DND-41 (cell line): Measurements from ENCODE around the gene MROH2A.

Experiments used
- ATAC-seq: fragments of 200-7000 bp; cut with Tn5 transposase; 3 replicates; pipeline ENCODE4 v1.9.1; 2021; ENCODE audit warnings: low read depth; ENCODE audit not compliant: insufficient read depth
- DNase-seq: peaks from one replicate; pipeline ENCODE4 v3.0.0-alpha.2; 2020
- H2AFZ ChIP-seq: 2 replicates; pipeline ENCODE4 v1.6.0; 2012; ENCODE audit warnings: low read depth, low read length
- H3K27ac ChIP-seq: 2 replicates; pipeline ENCODE4 v1.5.1; 2012; ENCODE audit warnings: low read length, inconsistent platforms
- H3K27me3 ChIP-seq: fragments of 200-600 bp; sonication (generic); 2 replicates; pipeline ENCODE4 v1.6.0; 2012; ENCODE audit warnings: low read length, mild to moderate bottlenecking, inconsistent platforms; ENCODE audit not compliant: insufficient read depth, poor library complexity
- H3K36me3 ChIP-seq: 2 replicates; pipeline ENCODE4 v1.5.1; 2012; ENCODE audit warnings: low read length, inconsistent platforms; ENCODE audit not compliant: insufficient read depth
- H3K4me1 ChIP-seq: 2 replicates; pipeline ENCODE4 v1.5.1; 2012; ENCODE audit warnings: mild to moderate bottlenecking, low read length; ENCODE audit not compliant: insufficient read depth
- H3K4me2 ChIP-seq: 2 replicates; pipeline ENCODE4 v1.6.0; 2012; ENCODE audit warnings: mild to moderate bottlenecking, moderate library complexity, low read length, inconsistent platforms; ENCODE audit not compliant: insufficient read depth
- H3K4me3 ChIP-seq, 2 experiments: fragments of 200-600 bp in 1 of 2; shearing (Covaris generic) in 1 of 2; 2 replicates each; pipeline ENCODE4 v1.5.1; 2012 to 2016; ENCODE audit warnings: inconsistent platforms in 2 of 2, low read length in 2 of 2, mild to moderate bottlenecking in 2 of 2, low read depth in 1 of 2, moderate library complexity in 1 of 2
- H3K79me2 ChIP-seq: 2 replicates; pipeline ENCODE4 v1.6.0; 2012; ENCODE audit warnings: low read length, inconsistent platforms; ENCODE audit not compliant: insufficient read depth
- H3K9ac ChIP-seq: 2 replicates; pipeline ENCODE4 v1.6.0; 2012; ENCODE audit warnings: low read depth, mild to moderate bottlenecking, inconsistent platforms, low read length, moderate library complexity
- H3K9me3 ChIP-seq: 2 replicates; pipeline ENCODE4 v1.5.1; 2012; ENCODE audit warnings: low read length, moderate library complexity, mild to moderate bottlenecking, inconsistent platforms; ENCODE audit not compliant: insufficient read depth, severe bottlenecking
- H4K20me1 ChIP-seq: 2 replicates; pipeline ENCODE4 v1.6.0; 2012; ENCODE audit warnings: low read length; ENCODE audit not compliant: insufficient read depth
- EZH2 ChIP-seq: IDR thresholded peaks from 3 replicates; pipeline ENCODE4 v1.6.1; 2012; ENCODE audit warnings: borderline replicate concordance, low read depth, mild to moderate bottlenecking, moderate library complexity, low read length, inconsistent platforms; ENCODE audit not compliant: severe bottlenecking
- TF ChIP-seq, protein P1 (sequence below): IDR thresholded peaks from 2 replicates; pipeline ENCODE4 v1.5.1; 2012; ENCODE audit warnings: borderline replicate concordance, low read length, moderate library complexity, mild to moderate bottlenecking; ENCODE audit not compliant: poor library complexity, severe bottlenecking; ENCODE audit errors: extremely low read depth

MROH2A gene

GRCh38 chr2:233817361-233817911 lies 39.3 kb downstream of the MROH2A start:
- ATAC-seq (no peak), DNase-seq (no peak)
- no peaks in the 10 kb centered on the region for H3K79me2 ChIP-seq
- no peaks in the 10 kb centered on the region for H3K9me3 ChIP-seq
- TF ChIP-seq, protein P1, sequence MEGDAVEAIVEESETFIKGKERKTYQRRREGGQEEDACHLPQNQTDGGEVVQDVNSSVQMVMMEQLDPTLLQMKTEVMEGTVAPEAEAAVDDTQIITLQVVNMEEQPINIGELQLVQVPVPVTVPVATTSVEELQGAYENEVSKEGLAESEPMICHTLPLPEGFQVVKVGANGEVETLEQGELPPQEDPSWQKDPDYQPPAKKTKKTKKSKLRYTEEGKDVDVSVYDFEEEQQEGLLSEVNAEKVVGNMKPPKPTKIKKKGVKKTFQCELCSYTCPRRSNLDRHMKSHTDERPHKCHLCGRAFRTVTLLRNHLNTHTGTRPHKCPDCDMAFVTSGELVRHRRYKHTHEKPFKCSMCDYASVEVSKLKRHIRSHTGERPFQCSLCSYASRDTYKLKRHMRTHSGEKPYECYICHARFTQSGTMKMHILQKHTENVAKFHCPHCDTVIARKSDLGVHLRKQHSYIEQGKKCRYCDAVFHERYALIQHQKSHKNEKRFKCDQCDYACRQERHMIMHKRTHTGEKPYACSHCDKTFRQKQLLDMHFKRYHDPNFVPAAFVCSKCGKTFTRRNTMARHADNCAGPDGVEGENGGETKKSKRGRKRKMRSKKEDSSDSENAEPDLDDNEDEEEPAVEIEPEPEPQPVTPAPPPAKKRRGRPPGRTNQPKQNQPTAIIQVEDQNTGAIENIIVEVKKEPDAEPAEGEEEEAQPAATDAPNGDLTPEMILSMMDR: no peak
- no peak for TF ChIP-seq EZH2
- no peak overlapping the region for H3K4me3 ChIP-seq
- no peaks in the 10 kb centered on the region for H4K20me1 ChIP-seq
- no peaks in the 10 kb centered on the region for H3K36me3 ChIP-seq
- no peak overlapping the region for H3K27ac ChIP-seq
- peaks cover 5% of the 10 kb centered on the region for H3K27me3 ChIP-seq
- H3K4me2 ChIP-seq: no peak overlapping the region
- H3K9ac ChIP-seq: no peak overlapping the region
- no peak overlapping the region for H2AFZ ChIP-seq
- no peaks in the 10 kb centered on the region for H3K4me1 ChIP-seq

DNA sequence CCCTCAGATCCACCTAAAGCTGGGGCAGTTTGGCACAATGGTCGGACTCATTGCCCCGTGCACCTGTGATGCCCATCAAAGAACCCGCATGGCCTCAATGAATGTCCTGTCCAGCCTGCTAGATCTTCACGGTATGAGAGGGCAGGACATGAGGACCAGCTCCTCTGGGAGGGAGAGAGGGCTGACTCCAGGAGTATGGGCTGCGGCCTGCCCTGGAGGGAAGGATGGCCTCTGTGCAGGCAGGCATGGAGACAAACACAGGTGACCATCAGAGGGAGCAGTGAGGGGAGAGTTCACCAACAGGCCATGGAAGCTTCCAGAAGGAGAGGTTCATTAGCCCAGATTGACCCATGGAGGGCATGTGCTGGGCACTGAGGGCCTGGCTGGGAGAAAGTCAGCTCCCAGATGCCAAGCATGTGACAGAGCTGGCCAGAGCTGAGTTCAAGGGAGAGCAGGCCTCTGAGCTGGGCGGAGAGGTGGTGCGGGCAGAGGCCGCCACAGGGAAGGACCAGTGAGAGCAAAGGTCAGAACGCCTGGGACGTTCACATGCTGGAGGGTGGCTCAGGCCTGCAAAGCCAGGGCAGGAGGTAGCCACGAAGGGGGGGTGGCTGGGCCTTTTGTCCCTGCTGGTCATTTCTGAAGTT lies 40.0 kb downstream of the MROH2A start:
- peaks cover 5% of the 10 kb centered on the region for H3K27me3 ChIP-seq
- H3K36me3 ChIP-seq: no peaks in the 10 kb centered on the region
- no peak overlapping the region for H3K4me3 ChIP-seq
- H3K9ac ChIP-seq: no peak overlapping the region
- no peaks in the 10 kb centered on the region for H3K9me3 ChIP-seq
- H3K79me2 ChIP-seq: no peaks in the 10 kb centered on the region
- H3K4me1 ChIP-seq: no peaks in the 10 kb centered on the region
- ATAC-seq (no peak), DNase-seq (no peak)
- no peak overlapping the region for H3K4me2 ChIP-seq
- H2AFZ ChIP-seq: no peak overlapping the region
- TF ChIP-seq, protein P1: no peak
- TF ChIP-seq EZH2: no peak
- no peaks in the 10 kb centered on the region for H4K20me1 ChIP-seq
- no peak overlapping the region for H3K27ac ChIP-seq

DNA sequence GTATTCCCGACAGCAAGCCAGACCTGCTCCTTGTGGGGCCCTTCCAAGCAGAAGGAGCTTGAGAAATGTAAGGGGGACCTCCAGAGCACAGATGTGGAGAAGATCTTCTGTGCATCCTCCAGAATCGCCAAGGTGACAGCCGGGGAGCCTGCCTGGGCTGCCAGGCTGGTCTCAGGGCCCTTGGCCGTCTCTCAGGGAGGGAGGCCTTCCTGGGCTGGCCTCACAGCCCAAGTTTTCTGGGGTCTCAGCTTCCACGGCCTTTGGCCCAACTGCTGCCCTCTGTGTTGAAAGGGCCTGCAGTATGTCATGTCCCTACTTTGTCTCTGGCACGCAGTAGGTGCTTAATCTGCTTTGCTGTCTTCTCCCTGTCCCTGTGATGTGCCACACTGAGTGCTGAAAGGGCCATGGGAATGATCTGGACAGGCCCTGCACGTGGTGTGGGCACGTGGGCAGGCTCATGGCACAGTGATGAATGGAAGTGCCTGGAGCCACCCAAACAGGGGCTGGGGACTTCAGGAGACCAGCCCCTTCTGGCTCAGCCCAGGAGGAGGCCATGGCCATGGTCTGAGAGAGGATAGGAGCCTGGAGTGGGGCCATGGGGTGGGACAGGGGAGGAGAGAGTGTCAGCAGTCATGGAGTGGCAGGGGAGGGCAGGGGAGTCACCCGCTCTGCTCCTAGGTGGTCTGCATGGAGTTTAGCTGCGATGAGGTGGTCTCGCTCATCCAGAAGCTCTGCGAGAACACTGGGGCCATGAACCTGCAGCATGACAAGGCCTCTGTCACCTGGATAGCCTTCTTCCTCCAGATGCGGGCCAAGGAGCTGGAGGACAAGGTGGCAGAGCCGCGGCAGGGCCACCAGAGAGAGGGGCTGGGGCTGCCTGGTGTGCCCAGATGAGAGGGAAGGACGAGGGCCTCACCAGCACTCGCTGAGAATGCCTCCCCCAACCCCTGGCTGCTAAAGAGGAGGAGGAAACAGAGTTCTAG lies 40.8 kb downstream of the MROH2A start:
- Histone ChIP-seq H3K9ac (no peak overlapping the region), H3K4me3 (no peak overlapping the region), H3K4me2 (no peak overlapping the region), H3K79me2 (no peaks in the 10 kb centered on the region), H3K27ac (no peak overlapping the region), H3K4me1 (no peaks in the 10 kb centered on the region), H2AFZ (no peak overlapping the region), H3K27me3 (peaks cover 5% of the 10 kb centered on the region), H4K20me1 (no peaks in the 10 kb centered on the region), H3K9me3 (no peaks in the 10 kb centered on the region), H3K36me3 (no peaks in the 10 kb centered on the region)
- ATAC-seq (no peak), DNase-seq (no peak)
- TF ChIP-seq EZH2: no peak
- TF ChIP-seq, protein P1: no peak
